HCT116 (cell line): ENCODE measurements around the gene MAP3K10. TPM values are rescaled to one million over a fixed set of nuclear protein-coding genes. Genes with fewer than 3 reads are reported as not detected.

Source experiments
- ATAC-seq: fragments of 200-7000 bp; cut with Tn5 transposase; 2 replicates; pipeline ENCODE4 v1.9.1; 2020; ENCODE audit warnings: mild to moderate bottlenecking, moderate library complexity
- BruUV-seq: library from RNA; stranded (reverse); fragments of 400-500 nt; replicated peaks from 2 replicates; lab custom pipeline; 2021; lab: Mats Ljungman, UMichigan
- CTCF ChIA-PET: fragments of 300-600 bp; sonication (Branson Sonifier 250); formaldehyde crosslinking; loops from one replicate; lab custom pipeline; 2021; ENCODE audit warnings: antibody characterized with exemption; lab: Charles Lee
- POLR2A ChIA-PET: fragments of 300-600, 350-600 bp; sonication (Branson Sonifier 250); formaldehyde crosslinking; loops from one replicate; lab custom pipeline; 2021; ENCODE audit warnings: antibody characterized with exemption; lab: Charles Lee
- RAD21 ChIA-PET, 2 experiments: fragments of 300-600 bp; sonication (Branson Sonifier 250); formaldehyde crosslinking; loops; one replicate each; lab custom pipeline; 2023; ENCODE audit warnings: low total read pairs in 2 of 2; ENCODE audit not compliant: uncharacterized antibody in 2 of 2, unreplicated experiment in 2 of 2, low non-redundant PET in 1 of 2; lab: Charles Lee
- DNase-seq: peaks from one replicate; pipeline ENCODE4 v3.0.0-alpha.2; 2010; ENCODE audit warnings: low read depth, low spot score
- H2AFZ ChIP-seq: fragments of 200-600 bp; shearing (Covaris generic), sonication (generic); 2 replicates; pipeline ENCODE4 v1.6.1; 2017; ENCODE audit warnings: low read depth, mixed run types, mixed read lengths, antibody characterized with exemption, low read length; ENCODE audit not compliant: poor library complexity, severe bottlenecking
- H3K27ac ChIP-seq: 2 replicates; pipeline ENCODE4 v1.5.1; 2012; ENCODE audit warnings: low read depth, low read length
- H3K27me3 ChIP-seq: fragments of 200-600 bp; sonication (generic); 2 replicates; pipeline ENCODE4 v1.6.1; 2016; ENCODE audit warnings: mixed run types, low read length, mixed read lengths; ENCODE audit not compliant: insufficient read depth
- H3K36me3 ChIP-seq, 2 experiments: fragments of 200-500 bp in 1 of 2; fragments of 200-600 bp in 1 of 2; sonication (Bioruptor generic) in 1 of 2; sonication (generic) in 1 of 2; 2 replicates each; pipeline versions ENCODE4 v1.5.1 to v1.6.1; 2014 to 2016; ENCODE audit warnings: low read length in 2 of 2, inconsistent platforms in 1 of 2, mixed read lengths in 1 of 2, mixed run types in 1 of 2; ENCODE audit not compliant: insufficient read depth in 2 of 2, control insufficient read depth in 1 of 2
- H3K4me1 ChIP-seq, 2 experiments: fragments of 200-600 bp in 1 of 2; sonication (generic) in 1 of 2; 2 replicates each; pipeline versions ENCODE4 v1.5.1 to v1.6.1; 2012 to 2017; ENCODE audit warnings: low read length in 2 of 2, inconsistent platforms in 1 of 2, mild to moderate bottlenecking in 1 of 2, mixed read lengths in 1 of 2, mixed run types in 1 of 2, moderate library complexity in 1 of 2; ENCODE audit not compliant: insufficient read depth in 2 of 2, control insufficient read depth in 1 of 2
- H3K4me2 ChIP-seq: fragments of 200-600 bp; sonication (generic); 2 replicates; pipeline ENCODE4 v1.6.1; 2017; ENCODE audit warnings: mixed run types, low read length, mixed read lengths
- H3K4me3 ChIP-seq, 2 experiments: fragments of 200-600 bp in 1 of 2; sonication (generic) in 1 of 2; replicated peaks in 1 of 2; 2 replicates each; pipeline ENCODE4 v1.5.1; 2011 to 2016; ENCODE audit warnings: low read length in 2 of 2, control low read depth in 1 of 2, low read depth in 1 of 2, mild to moderate bottlenecking in 1 of 2, mixed read lengths in 1 of 2, mixed run types in 1 of 2
- H3K79me2 ChIP-seq: fragments of 200-600 bp; sonication (generic); 2 replicates; pipeline ENCODE4 v1.6.1; 2017; ENCODE audit warnings: mild to moderate bottlenecking, mixed run types, low read length, moderate library complexity, mixed read lengths; ENCODE audit not compliant: insufficient read depth
- H3K9ac ChIP-seq: fragments of 200-600 bp; sonication (generic); 2 replicates; pipeline ENCODE4 v1.6.1; 2016; ENCODE audit warnings: low read length, mixed read lengths
- H3K9me2 ChIP-seq: fragments of 200-600 bp; sonication (generic), shearing (Covaris generic); 2 replicates; pipeline ENCODE4 v1.6.1; 2017; ENCODE audit warnings: mixed run types, mild to moderate bottlenecking, moderate library complexity; ENCODE audit not compliant: insufficient read depth
- H3K9me3 ChIP-seq, 2 experiments: fragments of 200-500 bp in 1 of 2; fragments of 200-600 bp in 1 of 2; sonication (Bioruptor generic) in 1 of 2; sonication (generic) in 1 of 2; 2 replicates each; pipeline ENCODE4 v1.6.1; 2014 to 2017; ENCODE audit warnings: low read length in 2 of 2, mixed read lengths in 2 of 2, inconsistent platforms in 1 of 2, low read depth in 1 of 2, mild to moderate bottlenecking in 1 of 2, mixed run types in 1 of 2, moderate library complexity in 1 of 2; ENCODE audit not compliant: control insufficient read depth in 1 of 2, insufficient read depth in 1 of 2
- H4K20me1 ChIP-seq: fragments of 200-600 bp; sonication (generic), shearing (Covaris generic); 2 replicates; pipeline ENCODE4 v1.6.1; 2017; ENCODE audit warnings: mixed run types, mild to moderate bottlenecking, moderate library complexity; ENCODE audit not compliant: insufficient read depth
- CEBPB ChIP-seq: IDR thresholded peaks from 2 replicates; pipeline ENCODE4 v1.6.1; 2012; ENCODE audit warnings: low read depth
- JUND ChIP-seq: IDR thresholded peaks from 2 replicates; pipeline ENCODE4 v1.6.1; 2012
- MAX ChIP-seq: IDR thresholded peaks from 2 replicates; pipeline ENCODE4 v1.6.1; 2012
- POLR2A ChIP-seq: IDR thresholded peaks from 2 replicates; pipeline ENCODE4 v1.7.0; 2011; ENCODE audit warnings: borderline replicate concordance; ENCODE audit not compliant: insufficient read depth, insufficient read length; ENCODE audit errors: extremely low read depth
- POLR2AphosphoS5 ChIP-seq: IDR thresholded peaks from 2 replicates; pipeline ENCODE4 v1.6.1; 2011; ENCODE audit warnings: mild to moderate bottlenecking, low read depth, low read length, moderate library complexity
- RAD21 ChIP-seq: IDR thresholded peaks from 2 replicates; pipeline ENCODE4 v1.6.1; 2012; ENCODE audit warnings: low read depth, mild to moderate bottlenecking
- SIN3A ChIP-seq: IDR thresholded peaks from 2 replicates; pipeline ENCODE4 v1.6.1; 2012; ENCODE audit warnings: low read depth
- SP1 ChIP-seq: IDR thresholded peaks from 2 replicates; pipeline ENCODE4 v1.6.1; 2012; ENCODE audit warnings: low read depth
- YY1 ChIP-seq: IDR thresholded peaks from 2 replicates; pipeline ENCODE4 v1.6.1; 2011; ENCODE audit warnings: low read length, low read depth, moderate library complexity, mild to moderate bottlenecking; ENCODE audit not compliant: insufficient replicate concordance; ENCODE audit errors: extremely low read depth
- ZFX ChIP-seq: fragments of 450-650 bp; IDR thresholded peaks from 2 replicates; pipeline ENCODE4 v1.6.1; 2017
- ZNF274 ChIP-seq: fragments of 200-500 bp; sonication (Bioruptor generic); IDR thresholded peaks from 2 replicates; pipeline ENCODE4 v1.6.1; 2014; ENCODE audit warnings: mild to moderate bottlenecking, low read depth, low read length, inconsistent platforms
- intact Hi-C: fragments of 100-400 bp; cut with micrococcal nuclease; formaldehyde crosslinking; loops from 2 replicates; pipeline ENCODE4 v1.10.0; 2022
- total RNA-seq: library from RNA; stranded (reverse); gene quantifications from one replicate; pipeline ENCODE4 v1.2.1, GENCODE V29; 2021; ENCODE audit not compliant: unreplicated experiment

The MAP3K10 gene
- total RNA-seq, 1 experiment from 2014 or later: 17.3 TPM

- H3K9me3 ChIP-seq: no peaks in the 10 kb centered on the region
- no peaks in the 10 kb centered on the region for H3K9me2 ChIP-seq
- no peak overlapping the region for H2AFZ ChIP-seq
- H3K27ac ChIP-seq: peak overlapping the region; percentile 84
- no peak for DNase-seq
- peak overlapping the region in 1 of 2 experiments; percentile 33; a peak in 2 of 4 replicates for H3K4me3 ChIP-seq
- RAD21 ChIA-PET: no interaction called here
- peak overlapping the region; percentile 79 for H3K4me2 ChIP-seq
- peaks cover 35 to 56% of the 10 kb centered on the region in 2 experiments for H3K4me1 ChIP-seq
- BruUV-seq: TSS peak; percentile 18
- H3K79me2 ChIP-seq: peaks cover 4% of the 10 kb centered on the region; the same call in 1 of the 2 replicates
- intact Hi-C loops: no loop called here
- POLR2A ChIA-PET: no interaction called here
- H3K27me3 ChIP-seq: no peaks in the 10 kb centered on the region
- no peak for ATAC-seq
- H3K36me3 ChIP-seq: peaks cover 0 to 2% of the 10 kb centered on the region in 2 experiments; a peak in 1 of 4 replicates
- CTCF ChIA-PET: no interaction called here
- H3K9ac ChIP-seq: peak overlapping the region; percentile 55
- no peak for TF ChIP-seq CEBPB
- 0 out of 2 replicates have a peak, but pooled peaks have one; percentile 27 for TF ChIP-seq ZFX
- no peaks in the 10 kb centered on the region for H4K20me1 ChIP-seq
Observed at GRCh38 chr19:40231057-40231456, 39.8 kb downstream of the MAP3K10 start.

GRCh38 chr19:40231544-40232424, 40.6 kb downstream of the MAP3K10 start:
- no TSS peak for BruUV-seq
- H3K79me2 ChIP-seq: 0 out of 2 replicates have a peak, but pooled peaks cover 3% of the 10 kb centered on the region
- ChIA-PET RAD21 (interaction anchor here in 1 of 2 experiments (0.6 kb wide), 1 partner anchor 40 kb away, joined by 5 read pairs; no protein-coding TSS in a partner anchor), CTCF (interaction anchor here (0.7 to 1.0 kb wide), 2 partner anchors 74 to 91 kb away, joined by 3 read pairs; no protein-coding TSS in a partner anchor), POLR2A (interaction anchor here (0.8 kb wide), 1 partner anchor 84 kb away, joined by 3 read pairs; no protein-coding TSS in a partner anchor)
- peak overlapping the region; percentile 25 to 33; a peak in 3 of 4 replicates for H3K4me3 ChIP-seq
- no peak overlapping the region for H2AFZ ChIP-seq
- no peaks in the 10 kb centered on the region for H3K27me3 ChIP-seq
- ATAC-seq: peak; percentile 86
- H3K4me1 ChIP-seq: peaks cover 35 to 50% of the 10 kb centered on the region in 2 experiments
- TF ChIP-seq RAD21 (no peak; the same call in 1 of the 2 replicates), POLR2A (peak; percentile 25), JUND (peak; percentile 25; the same call in 1 of the 2 replicates), SIN3A (peak; percentile 81), SP1 (peak; percentile 67), POLR2AphosphoS5 (peak; percentile 63; the same call in 1 of the 2 replicates), YY1 (peak; percentile 10), MAX (peak; percentile 90), ZNF274 (no peak)
- H4K20me1 ChIP-seq: no peaks in the 10 kb centered on the region
- no peaks in the 10 kb centered on the region for H3K9me3 ChIP-seq
- intact Hi-C loops: no loop called here
- peaks cover 0 to 6% of the 10 kb centered on the region in 2 experiments; a peak in 1 of 4 replicates for H3K36me3 ChIP-seq
- H3K9ac ChIP-seq: peak overlapping the region; percentile 55
- DNase-seq: no peak
- H3K9me2 ChIP-seq: no peaks in the 10 kb centered on the region
- H3K27ac ChIP-seq: peak overlapping the region; percentile 84
- peak overlapping the region; percentile 79 for H3K4me2 ChIP-seq
